Esophagus muscularis mucosa (tissue), 4 donors: ENCODE results near the gene LIPA. TPM values are rescaled to one million over a fixed set of nuclear protein-coding genes. Genes with fewer than 3 reads are reported as not detected.
"Not testable (repeated sequence)": the region's sequence is repeated elsewhere in the genome, so short reads cannot be mapped to it uniquely, and the experiment has no call there.

ENCODE experiments used
- DNase-seq: peaks from one replicate; pipeline ENCODE4 v3.0.0-alpha.2; 2017; ENCODE audit errors: extremely low spot score
- H3K27ac ChIP-seq, 4 donors: fragments of 200-600 bp; sonication (generic); replicated peaks in 1 of 4; 1 replicate in 3 of 4; 2 replicates in 1 of 4; pipeline ENCODE4 v1.5.1; 2016 to 2019; ENCODE audit warnings: mild to moderate bottlenecking in 1 of 4
- H3K27me3 ChIP-seq, 4 donors: fragments of 200-600 bp; sonication (generic); one replicate each; pipeline versions ENCODE4 v1.5.1 to v1.6.0; 2016 to 2019
- H3K36me3 ChIP-seq, 4 donors: fragments of 200-600 bp; sonication (generic); one replicate each; pipeline ENCODE4 v1.5.1; 2016 to 2019
- H3K4me1 ChIP-seq, 4 donors: fragments of 200-600 bp; sonication (generic); one replicate each; pipeline ENCODE4 v1.5.1; 2016 to 2019
- H3K4me3 ChIP-seq, 4 donors: fragments of 200-600 bp; sonication (generic); 1 replicate in 2 of 4; 2 replicates in 2 of 4; pipeline ENCODE4 v1.5.1; 2016 to 2019; ENCODE audit warnings: mild to moderate bottlenecking in 4 of 4, moderate library complexity in 1 of 4
- H3K9me3 ChIP-seq, 4 donors: fragments of 200-600 bp; sonication (generic); 1 replicate in 3 of 4; 2 replicates in 1 of 4; pipeline ENCODE4 v1.5.1; 2016 to 2019
- EP300 ChIP-seq: sonication (generic); formaldehyde crosslinking; IDR thresholded peaks from one replicate; pipeline ENCODE4 v1.6.1; 2017; ENCODE audit warnings: antibody characterized with exemption
- POLR2A ChIP-seq: fragments of 450-650 bp; IDR thresholded peaks from one replicate; pipeline ENCODE4 v1.6.1; 2017; ENCODE audit warnings: antibody characterized with exemption, moderate library complexity, mild to moderate bottlenecking, low read depth
- POLR2AphosphoS5 ChIP-seq, 2 donors: sonication (generic); formaldehyde crosslinking; IDR thresholded peaks; one replicate each; pipeline ENCODE4 v1.6.1; 2017; ENCODE audit warnings: antibody characterized with exemption in 2 of 2
- whole genome bisulfite sequencing: methylation state at CpG from one replicate; pipeline ENCODE4 v1.1.5; 2018; 5-methylcytosine and 5-hydroxymethylcytosine counted together
- intact Hi-C: fragments of 100-400 bp; cut with DNase I; formaldehyde crosslinking; loops from one replicate; pipeline ENCODE4 v1.15.1; 2023
- total RNA-seq, 4 donors: library from RNA; depleted of rRNA; stranded (reverse); fragments of >200 nt; gene quantifications; one replicate each; pipeline versions ENCODE4 v1.1.0 to v1.2.1, GENCODE V29; 2016
- TF ChIP-seq, protein P1 (sequence below), 3 experiments: fragments of 200-600 bp in 2 of 3; fragments of 450-650 bp in 1 of 3; sonication (generic) in 2 of 3; IDR thresholded peaks; one replicate each; pipeline ENCODE4 v1.5.1; 2017 to 2019; ENCODE audit warnings: antibody characterized with exemption in 3 of 3, mild to moderate bottlenecking in 2 of 3, moderate library complexity in 1 of 3

Gene LIPA
- total RNA-seq, 4 donors from 2014 or later = 18.3 to 28.3 (median 24.0) TPM

DNA sequence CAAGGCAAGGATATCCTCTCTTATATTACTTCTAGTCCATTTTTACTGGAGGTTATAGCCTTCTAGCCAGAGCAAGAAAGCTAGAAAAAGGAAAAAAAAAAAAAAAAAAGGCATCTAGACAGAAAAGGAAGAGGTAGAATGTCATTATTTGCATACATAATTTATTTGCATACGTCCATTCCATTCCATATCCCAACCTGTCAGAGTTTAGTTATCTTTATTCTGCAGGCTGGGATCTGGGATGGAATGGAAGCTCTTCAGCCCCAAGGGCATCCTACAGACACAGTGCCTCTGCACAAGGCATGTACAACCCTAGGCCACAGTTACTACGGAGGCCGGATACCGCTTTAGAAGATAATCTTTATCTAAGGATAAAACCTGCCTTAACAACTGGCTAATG is 54.1 kb downstream of the LIPA start:
- TF ChIP-seq POLR2A = no peak
- TF ChIP-seq EP300 = no peak
- no peak for TF ChIP-seq POLR2AphosphoS5 (IDR thresholded peaks at IDR 0.05)
- TF ChIP-seq, protein P1, sequence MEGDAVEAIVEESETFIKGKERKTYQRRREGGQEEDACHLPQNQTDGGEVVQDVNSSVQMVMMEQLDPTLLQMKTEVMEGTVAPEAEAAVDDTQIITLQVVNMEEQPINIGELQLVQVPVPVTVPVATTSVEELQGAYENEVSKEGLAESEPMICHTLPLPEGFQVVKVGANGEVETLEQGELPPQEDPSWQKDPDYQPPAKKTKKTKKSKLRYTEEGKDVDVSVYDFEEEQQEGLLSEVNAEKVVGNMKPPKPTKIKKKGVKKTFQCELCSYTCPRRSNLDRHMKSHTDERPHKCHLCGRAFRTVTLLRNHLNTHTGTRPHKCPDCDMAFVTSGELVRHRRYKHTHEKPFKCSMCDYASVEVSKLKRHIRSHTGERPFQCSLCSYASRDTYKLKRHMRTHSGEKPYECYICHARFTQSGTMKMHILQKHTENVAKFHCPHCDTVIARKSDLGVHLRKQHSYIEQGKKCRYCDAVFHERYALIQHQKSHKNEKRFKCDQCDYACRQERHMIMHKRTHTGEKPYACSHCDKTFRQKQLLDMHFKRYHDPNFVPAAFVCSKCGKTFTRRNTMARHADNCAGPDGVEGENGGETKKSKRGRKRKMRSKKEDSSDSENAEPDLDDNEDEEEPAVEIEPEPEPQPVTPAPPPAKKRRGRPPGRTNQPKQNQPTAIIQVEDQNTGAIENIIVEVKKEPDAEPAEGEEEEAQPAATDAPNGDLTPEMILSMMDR (IDR thresholded peaks at IDR 0.05) = no peak
- Histone ChIP-seq H3K4me3 (no peak overlapping the region), H3K36me3 (no peaks in the 10 kb centered on the region), H3K27ac (no peak overlapping the region), H3K4me1 (no peaks in the 10 kb centered on the region), H3K27me3 (no peaks in the 10 kb centered on the region), H3K9me3 (no peaks in the 10 kb centered on the region)
- no peak for DNase-seq
- 76% methylated on average over 4 of the region's 4 CpGs for WGBS
- intact Hi-C loops = no loop called here

DNA sequence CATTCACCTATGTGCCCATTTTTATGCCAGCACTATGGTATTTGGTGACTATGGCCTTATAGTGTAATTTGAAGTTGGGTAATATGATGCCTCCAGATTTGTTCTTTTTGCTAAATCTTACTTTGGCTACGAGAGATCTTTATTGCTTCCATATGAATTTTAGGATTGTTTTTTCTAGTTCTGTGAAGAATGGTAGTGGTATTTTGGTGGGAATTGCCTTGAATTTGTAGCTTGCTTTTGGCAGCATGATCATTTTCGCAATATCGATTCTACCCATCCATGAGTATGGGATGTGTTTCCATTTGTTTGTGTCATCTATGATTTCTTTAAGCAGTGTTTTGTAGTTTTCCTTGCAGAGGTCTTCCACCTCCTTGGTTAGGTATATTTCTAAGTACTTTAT is 60.3 kb downstream of the LIPA start:
- H3K27me3 ChIP-seq, H3K27ac ChIP-seq, H3K36me3 ChIP-seq, H3K9me3 ChIP-seq, H3K4me1 ChIP-seq, intact Hi-C loops, H3K4me3 ChIP-seq, DNase-seq: not testable (repeated sequence)
- WGBS = 95% methylated on average over 3 of the region's 3 CpGs

DNA sequence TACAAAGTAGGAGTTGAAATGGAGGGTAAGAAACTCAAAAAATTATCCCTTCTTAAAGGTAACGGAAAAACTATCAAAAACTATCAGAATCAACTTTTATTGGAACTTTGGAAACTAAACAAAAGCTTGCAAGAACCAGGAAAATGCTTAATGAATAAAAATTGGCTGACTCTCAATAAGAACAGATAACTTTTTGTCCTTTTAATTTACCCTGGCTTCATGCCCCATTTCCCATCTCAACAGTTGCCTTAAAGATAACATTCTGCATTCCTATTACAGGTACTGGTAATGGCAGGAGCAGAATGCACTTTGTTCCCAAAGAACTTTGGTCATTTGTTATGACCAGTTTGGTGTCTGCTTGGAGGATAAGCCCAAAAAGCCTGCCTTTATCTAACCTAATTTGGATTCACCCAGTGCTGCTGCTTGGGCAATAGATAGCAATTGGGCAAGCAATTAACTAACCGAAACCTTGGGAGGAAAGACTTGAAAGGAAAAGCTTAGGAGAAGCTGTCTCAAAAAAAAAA is 62.3 kb downstream of the LIPA start:
- no peak for DNase-seq
- H3K4me1 ChIP-seq = peaks cover 0 to 12% (median 10%) of the 10 kb centered on the region in 4 donors
- H3K9me3 ChIP-seq = no peaks in the 10 kb centered on the region
- H3K4me3 ChIP-seq = no peak overlapping the region
- 95% methylated on average over 2 of the region's 2 CpGs for WGBS
- H3K36me3 ChIP-seq = no peaks in the 10 kb centered on the region
- no peaks in the 10 kb centered on the region for H3K27me3 ChIP-seq
- H3K27ac ChIP-seq = no peak overlapping the region
- TF ChIP-seq, protein P1 (IDR thresholded peaks at IDR 0.05) = no peak
- TF ChIP-seq POLR2A (no peak), EP300 (no peak), POLR2AphosphoS5 (IDR thresholded peaks at IDR 0.05) (no peak)
- intact Hi-C loops = no loop called here

DNA sequence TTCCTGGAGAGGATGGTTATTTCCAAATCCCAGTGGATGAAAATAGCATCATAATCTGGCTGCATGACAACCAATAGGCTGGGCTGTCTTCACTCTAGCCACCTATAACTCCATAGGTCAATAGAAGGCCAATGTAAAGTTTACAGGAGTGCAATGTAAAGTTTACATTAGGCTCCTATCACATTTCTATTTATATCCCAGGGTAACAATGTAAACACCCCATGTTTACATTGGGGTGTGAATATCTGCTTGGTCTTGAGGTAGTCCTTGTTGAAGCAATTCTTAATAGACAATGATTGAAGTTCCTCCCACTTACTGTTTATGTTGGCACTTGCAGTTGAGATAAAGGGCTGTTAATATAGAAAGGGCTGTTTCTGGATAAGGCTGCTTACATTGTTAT is 65.9 kb downstream of the LIPA start:
- Histone ChIP-seq H3K36me3 (no peaks in the 10 kb centered on the region), H3K4me1 (peaks cover 0 to 12% (median 10%) of the 10 kb centered on the region in 4 donors), H3K27ac (no peak overlapping the region), H3K9me3 (peaks cover 0 to 3% (median 2%) of the 10 kb centered on the region in 4 donors), H3K4me3 (no peak overlapping the region), H3K27me3 (no peaks in the 10 kb centered on the region)
- DNase-seq = no peak
- intact Hi-C loops = no loop called here
- TF ChIP-seq EP300 (no peak), POLR2AphosphoS5 (IDR thresholded peaks at IDR 0.05) (no peak), POLR2A (no peak)
- TF ChIP-seq, protein P1 (IDR thresholded peaks at IDR 0.05) = no peak

DNA sequence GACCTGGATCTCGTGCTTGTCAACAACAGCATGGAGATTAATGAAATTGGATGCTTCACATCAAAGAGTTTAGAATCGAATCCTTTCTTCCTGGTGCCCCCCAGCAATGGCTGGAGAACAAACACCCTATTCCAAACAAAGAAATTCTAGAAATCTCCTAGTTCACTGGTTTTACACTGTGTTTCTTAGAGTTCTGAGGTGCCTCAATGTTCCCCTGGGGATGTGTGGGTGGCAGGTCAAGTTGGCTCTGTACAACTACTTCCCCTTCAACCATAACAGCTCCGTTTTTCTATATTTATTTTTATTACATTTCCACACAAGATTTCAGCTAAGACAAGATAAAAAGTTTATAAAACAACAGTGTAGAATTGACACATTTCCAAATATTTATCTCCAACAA is 66.9 kb downstream of the LIPA start:
- no peak overlapping the region for H3K27ac ChIP-seq
- peaks cover 0 to 12% (median 10%) of the 10 kb centered on the region in 4 donors for H3K4me1 ChIP-seq
- H3K36me3 ChIP-seq = no peaks in the 10 kb centered on the region
- H3K27me3 ChIP-seq = no peaks in the 10 kb centered on the region
- no peak overlapping the region for H3K4me3 ChIP-seq
- H3K9me3 ChIP-seq = peaks cover 0 to 12% (median 2%) of the 10 kb centered on the region in 4 donors
- 52% methylated on average over 3 of the region's 3 CpGs for WGBS
- TF ChIP-seq POLR2A (no peak), POLR2AphosphoS5 (IDR thresholded peaks at IDR 0.05) (no peak), EP300 (no peak)
- TF ChIP-seq, protein P1 (IDR thresholded peaks at IDR 0.05) = no peak
- intact Hi-C loops = no loop called here
- DNase-seq = no peak
